SK-N-SH treated with all-trans-retinoic acid at 6 μM for 48 hours (cell line): ENCODE results near the gene SRD5A3.

Experiments
- ARNTL ChIP-seq: fragments of 450-650 bp; formaldehyde crosslinking; IDR thresholded peaks from 2 replicates; pipeline ENCODE4 v1.5.0; 2020; ENCODE audit warnings: low read depth, mild to moderate bottlenecking, moderate library complexity, borderline replicate concordance
- BACH2 ChIP-seq: fragments of 250-450 bp; sonication (Bioruptor Pico); IDR thresholded peaks from 2 replicates; pipeline ENCODE4 v1.9.0; 2021; ENCODE audit warnings: mild to moderate bottlenecking, borderline replicate concordance
- GLIS3 ChIP-seq: fragments of 250-450 bp; sonication (Bioruptor Pico); IDR thresholded peaks from 2 replicates; pipeline ENCODE4 v1.5.0; 2020; ENCODE audit warnings: mild to moderate bottlenecking, moderate library complexity
- ZFP3 ChIP-seq: fragments of 250-450 bp; sonication (Bioruptor Pico); IDR thresholded peaks from 2 replicates; pipeline ENCODE4 v1.5.0; 2020; ENCODE audit warnings: mild to moderate bottlenecking, moderate library complexity
- TF ChIP-seq, protein P1 (sequence below): fragments of 250-450 bp; sonication (Bioruptor Pico); IDR thresholded peaks from 2 replicates; pipeline ENCODE4 v1.8.0; 2020; ENCODE audit warnings: mild to moderate bottlenecking, moderate library complexity, borderline replicate concordance

DNA sequence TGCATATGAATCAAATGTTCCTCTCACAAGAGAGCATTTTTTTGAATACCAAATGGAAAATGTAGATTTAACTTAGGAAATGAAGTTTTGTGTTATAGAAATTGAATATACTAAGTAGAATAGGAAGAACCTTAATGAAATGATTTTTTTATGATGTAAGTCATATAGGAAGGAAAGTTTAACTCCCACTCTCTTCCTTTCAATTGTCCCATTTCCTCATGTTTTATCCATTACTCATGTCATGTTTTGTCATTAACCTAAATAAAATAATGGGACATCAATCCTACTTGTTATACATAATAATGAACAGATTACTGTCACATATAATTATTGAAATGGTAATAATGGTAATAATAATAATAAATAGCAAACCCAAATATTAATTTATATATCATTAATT is 22.7 kb upstream of the SRD5A3 start:
- TF ChIP-seq GLIS3, result no peak
- no peak for TF ChIP-seq ARNTL (CRISPR knock-in tag)
- no peak for TF ChIP-seq ZFP3 (CRISPR knock-in tag)
- TF ChIP-seq BACH2, result no peak
- TF ChIP-seq, protein P1, sequence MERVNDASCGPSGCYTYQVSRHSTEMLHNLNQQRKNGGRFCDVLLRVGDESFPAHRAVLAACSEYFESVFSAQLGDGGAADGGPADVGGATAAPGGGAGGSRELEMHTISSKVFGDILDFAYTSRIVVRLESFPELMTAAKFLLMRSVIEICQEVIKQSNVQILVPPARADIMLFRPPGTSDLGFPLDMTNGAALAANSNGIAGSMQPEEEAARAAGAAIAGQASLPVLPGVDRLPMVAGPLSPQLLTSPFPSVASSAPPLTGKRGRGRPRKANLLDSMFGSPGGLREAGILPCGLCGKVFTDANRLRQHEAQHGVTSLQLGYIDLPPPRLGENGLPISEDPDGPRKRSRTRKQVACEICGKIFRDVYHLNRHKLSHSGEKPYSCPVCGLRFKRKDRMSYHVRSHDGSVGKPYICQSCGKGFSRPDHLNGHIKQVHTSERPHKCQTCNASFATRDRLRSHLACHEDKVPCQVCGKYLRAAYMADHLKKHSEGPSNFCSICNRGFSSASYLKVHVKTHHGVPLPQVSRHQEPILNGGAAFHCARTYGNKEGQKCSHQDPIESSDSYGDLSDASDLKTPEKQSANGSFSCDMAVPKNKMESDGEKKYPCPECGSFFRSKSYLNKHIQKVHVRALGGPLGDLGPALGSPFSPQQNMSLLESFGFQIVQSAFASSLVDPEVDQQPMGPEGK, result no peak
